ENCODE measurements around the gene RLF. TPM values are rescaled to one million over a fixed set of nuclear protein-coding genes. Genes with fewer than 3 reads are reported as not detected.

RLF gene
- total and polyA plus RNA-seq, 9 of the 15 experiments (the other 6 are each of a cell fraction or from before 2014, with no cell fraction given) = 3.6 to 35.0 (median 21.2) TPM

- TF ChIP-seq NR1H2 (CRISPR knock-in tag; IDR thresholded peaks at IDR 0.05) = 0 out of 2 replicates have a peak, but pooled peaks have one; percentile 16
- TF ChIP-seq ZNF354B (CRISPR knock-in tag; IDR thresholded peaks at IDR 0.05) = peak; percentile 2; the same call in 1 of the 2 replicates
- no peak for TF ChIP-seq BACH1 (tag; IDR thresholded peaks at IDR 0.05)
- no peak for TF ChIP-seq PATZ1 (CRISPR knock-in tag; IDR thresholded peaks at IDR 0.05; ENCODE audit: borderline replicate concordance)
- TF ChIP-seq KAT8 (IDR thresholded peaks at IDR 0.05; ENCODE audit: low read depth) = 0 out of 2 replicates have a peak, but pooled peaks have one; percentile 28
- TF ChIP-seq BRD9 (IDR thresholded peaks at IDR 0.05; ENCODE audit: low read depth, partially characterized antibody) = peak; percentile 49
- TF ChIP-seq SIN3B (IDR thresholded peaks at IDR 0.05; ENCODE audit: low read depth) = no peak
- no peak for TF ChIP-seq ZNF282 (CRISPR knock-in tag; IDR thresholded peaks at IDR 0.05)
- 0 out of 2 replicates have a peak, but pooled peaks have one; percentile 56 for TF ChIP-seq ZBTB40 (IDR thresholded peaks at IDR 0.05)
- no peak for TF ChIP-seq ZBTB40 (CRISPR knock-in tag; IDR thresholded peaks at IDR 0.05)
- TF ChIP-seq MTA2 (IDR thresholded peaks at IDR 0.05; ENCODE audit: low read depth) = no peak
- no peak for TF ChIP-seq ZEB2 (IDR thresholded peaks at IDR 0.05)
- TF ChIP-seq E4F1 (CRISPR knock-in tag; IDR thresholded peaks at IDR 0.05; ENCODE audit: borderline replicate concordance) = no peak
Measured at GRCh38 chr1:40160806-40161124, 422 bp upstream of the RLF start (continued).
